Tibial nerve (tissue), 4 donors: ENCODE data around the gene FADS2. TPM values are rescaled to one million over a fixed set of nuclear protein-coding genes. Genes with fewer than 3 reads are reported as not detected.

Experiments used
- DNase-seq, 2 donors: peaks; one replicate each; pipeline ENCODE4 v3.0.0-alpha.2; 2019; ENCODE audit warnings: low spot score in 2 of 2
- H3K27ac ChIP-seq, 4 donors: fragments of 200-600 bp; sonication (generic) in 3 of 4; one replicate each; pipeline ENCODE4 v1.5.1; 2017 to 2019; ENCODE audit warnings: mild to moderate bottlenecking in 1 of 4
- H3K27me3 ChIP-seq, 2 donors: fragments of 200-600 bp; sonication (generic) in 1 of 2; one replicate each; pipeline versions ENCODE4 v1.5.1 to v1.6.0; 2017 to 2019
- H3K36me3 ChIP-seq, 3 donors: fragments of 200-600 bp; sonication (generic); one replicate each; pipeline ENCODE4 v1.5.1; 2018 to 2019
- H3K4me1 ChIP-seq, 4 donors: fragments of 200-600 bp; sonication (generic) in 3 of 4; one replicate each; pipeline ENCODE4 v1.5.1; 2017 to 2019
- H3K4me3 ChIP-seq, 4 donors: fragments of 200-600 bp; sonication (generic) in 3 of 4; one replicate each; pipeline ENCODE4 v1.5.1; 2017 to 2019; ENCODE audit warnings: mild to moderate bottlenecking in 1 of 4, moderate library complexity in 1 of 4
- H3K9me3 ChIP-seq, 4 donors: fragments of 200-600 bp; sonication (generic) in 3 of 4; one replicate each; pipeline ENCODE4 v1.5.1; 2017 to 2019
- CTCF ChIP-seq, 5 experiments: fragments of 200-600 bp in 3 of 5; fragments of 450-650 bp in 2 of 5; sonication (generic) in 3 of 5; IDR thresholded peaks; one replicate each; pipeline ENCODE4 v1.5.1; 2016 to 2019; ENCODE audit warnings: antibody characterized with exemption in 5 of 5, mild to moderate bottlenecking in 3 of 5, moderate library complexity in 2 of 5
- EP300 ChIP-seq, 2 donors: sonication (generic); formaldehyde crosslinking; IDR thresholded peaks; one replicate each; pipeline ENCODE4 v1.6.1; 2017; ENCODE audit warnings: antibody characterized with exemption in 2 of 2, mild to moderate bottlenecking in 1 of 2
- POLR2A ChIP-seq, 2 donors: fragments of 450-650 bp; IDR thresholded peaks; one replicate each; pipeline ENCODE4 v1.6.1; 2017; ENCODE audit warnings: antibody characterized with exemption in 2 of 2, mild to moderate bottlenecking in 2 of 2, moderate library complexity in 2 of 2
- WGBS, 2 donors: methylation state at CpG; one replicate each; pipeline ENCODE4 v1.1.5; 2018; 5-methylcytosine and 5-hydroxymethylcytosine counted together
- total RNA-seq, 4 donors: library from RNA; depleted of rRNA; stranded (reverse); fragments of >200 nt; gene quantifications; one replicate each; pipeline ENCODE4 v1.1.0, GENCODE V29; 2016

Gene FADS2
- total RNA-seq, 4 donors from 2014 or later, result 17.4 to 59.2 (median 32.7) TPM

DNA sequence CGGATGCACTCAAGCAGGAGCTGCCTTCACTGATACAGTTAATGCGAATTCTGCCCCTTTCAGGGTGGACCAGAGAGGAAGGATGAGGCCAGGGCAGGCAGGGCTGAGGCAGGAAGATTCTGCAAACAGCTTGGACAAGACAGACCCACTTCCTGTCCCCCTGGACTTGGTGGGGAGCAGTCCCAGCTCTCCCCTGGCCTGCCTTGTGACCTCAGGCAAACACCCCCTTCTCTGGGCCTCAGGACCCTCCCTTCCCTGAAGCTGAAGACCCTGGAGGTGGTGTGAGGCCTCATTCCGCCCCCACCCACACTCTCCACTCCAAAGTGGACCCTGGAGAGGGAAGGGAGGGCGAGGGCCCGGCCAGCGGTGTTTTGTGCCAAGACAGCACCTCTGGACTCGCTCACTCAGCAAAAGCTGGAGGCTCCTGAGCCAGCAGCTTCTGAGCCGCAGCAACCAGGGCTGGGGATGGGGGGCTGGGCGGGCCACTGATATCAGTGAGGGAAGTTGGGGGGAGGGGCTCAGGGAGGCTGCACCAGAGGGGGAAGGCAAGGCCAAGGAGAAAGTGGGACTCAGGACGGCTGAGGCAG, 80.7 kb downstream of the FADS2 start:
- H3K36me3 ChIP-seq, result peaks cover 0 to 43% (median 5%) of the 10 kb centered on the region in 3 donors
- H3K27me3 ChIP-seq, result no peaks in the 10 kb centered on the region
- 40 to 42% methylated on average over 10 of the region's 10 CpGs for WGBS, 2 donors
- no peak for TF ChIP-seq EP300 (IDR thresholded peaks at IDR 0.05)
- no peak for TF ChIP-seq CTCF (IDR thresholded peaks at IDR 0.05)
- no peak for TF ChIP-seq POLR2A (IDR thresholded peaks at IDR 0.05)
- H3K27ac ChIP-seq, result peak overlapping the region in 3 of 4 donors; percentile 59 to 95 (median 83)
- H3K4me3 ChIP-seq, result no peak overlapping the region
- peaks cover 0 to 63% (median 39%) of the 10 kb centered on the region in 4 donors for H3K4me1 ChIP-seq
- peak in 1 of 2 donors; percentile 62 for DNase-seq
- no peaks in the 10 kb centered on the region for H3K9me3 ChIP-seq

- Histone ChIP-seq H3K27me3 (no peaks in the 10 kb centered on the region), H3K4me1 (peaks cover 0 to 80% (median 43%) of the 10 kb centered on the region in 4 donors), H3K27ac (peak overlapping the region; percentile 62 to 95 (median 74)), H3K9me3 (no peaks in the 10 kb centered on the region), H3K4me3 (no peak overlapping the region), H3K36me3 (peaks cover 0 to 27% (median 5%) of the 10 kb centered on the region in 3 donors)
- peak in 1 of 2 donors; percentile 29 for DNase-seq
- TF ChIP-seq POLR2A (IDR thresholded peaks at IDR 0.05) (no peak), EP300 (IDR thresholded peaks at IDR 0.05) (no peak), CTCF (IDR thresholded peaks at IDR 0.05) (no peak)
- 61 to 77% methylated on average over 11 to 12 of the region's 13 CpGs for WGBS, 2 donors
Measured at GRCh38 chr11:61910187-61911127, 82.4 kb downstream of the FADS2 start.

- H3K27ac ChIP-seq, result peak overlapping the region; percentile 62 to 95 (median 74)
- peaks cover 0 to 83% (median 43%) of the 10 kb centered on the region in 4 donors for H3K4me1 ChIP-seq
- DNase-seq, result no peak
- no peak for TF ChIP-seq POLR2A (IDR thresholded peaks at IDR 0.05)
- no peak for TF ChIP-seq EP300 (IDR thresholded peaks at IDR 0.05)
- TF ChIP-seq CTCF (IDR thresholded peaks at IDR 0.05), result no peak
- no peak overlapping the region for H3K4me3 ChIP-seq
- H3K27me3 ChIP-seq, result no peaks in the 10 kb centered on the region
- WGBS, 2 donors, result 41 to 59% methylated on average over 4 to 7 of the region's 7 CpGs
- H3K9me3 ChIP-seq, result no peaks in the 10 kb centered on the region
- H3K36me3 ChIP-seq, result peaks cover 0 to 19% (median 5%) of the 10 kb centered on the region in 3 donors
Measured at GRCh38 chr11:61911128-61911700, 83.1 kb downstream of the FADS2 start.

- 31 to 52% methylated on average over 7 to 17 of the region's 17 CpGs for WGBS, 2 donors
- H3K27me3 ChIP-seq, result no peaks in the 10 kb centered on the region
- H3K36me3 ChIP-seq, result peaks cover 0 to 12% (median 5%) of the 10 kb centered on the region in 3 donors
- peak in 1 of 2 donors; percentile 15 for DNase-seq
- H3K4me3 ChIP-seq, result no peak overlapping the region
- H3K4me1 ChIP-seq, result peaks cover 0 to 83% (median 43%) of the 10 kb centered on the region in 4 donors
- TF ChIP-seq CTCF (IDR thresholded peaks at IDR 0.05) (no peak), POLR2A (IDR thresholded peaks at IDR 0.05) (no peak), EP300 (IDR thresholded peaks at IDR 0.05) (no peak)
- H3K9me3 ChIP-seq, result no peaks in the 10 kb centered on the region
- peak overlapping the region; percentile 62 to 95 (median 74) for H3K27ac ChIP-seq
Measured at GRCh38 chr11:61911701-61912529, 83.8 kb downstream of the FADS2 start.
